Inferior parietal cortex (tissue), 1 donor: ENCODE data around the gene PAK6.

Experiments used
- DNase-seq: peaks from one replicate; pipeline ENCODE4 v3.0.0-alpha.2; 2016; ENCODE audit errors: extremely low spot score

Gene PAK6

DNA sequence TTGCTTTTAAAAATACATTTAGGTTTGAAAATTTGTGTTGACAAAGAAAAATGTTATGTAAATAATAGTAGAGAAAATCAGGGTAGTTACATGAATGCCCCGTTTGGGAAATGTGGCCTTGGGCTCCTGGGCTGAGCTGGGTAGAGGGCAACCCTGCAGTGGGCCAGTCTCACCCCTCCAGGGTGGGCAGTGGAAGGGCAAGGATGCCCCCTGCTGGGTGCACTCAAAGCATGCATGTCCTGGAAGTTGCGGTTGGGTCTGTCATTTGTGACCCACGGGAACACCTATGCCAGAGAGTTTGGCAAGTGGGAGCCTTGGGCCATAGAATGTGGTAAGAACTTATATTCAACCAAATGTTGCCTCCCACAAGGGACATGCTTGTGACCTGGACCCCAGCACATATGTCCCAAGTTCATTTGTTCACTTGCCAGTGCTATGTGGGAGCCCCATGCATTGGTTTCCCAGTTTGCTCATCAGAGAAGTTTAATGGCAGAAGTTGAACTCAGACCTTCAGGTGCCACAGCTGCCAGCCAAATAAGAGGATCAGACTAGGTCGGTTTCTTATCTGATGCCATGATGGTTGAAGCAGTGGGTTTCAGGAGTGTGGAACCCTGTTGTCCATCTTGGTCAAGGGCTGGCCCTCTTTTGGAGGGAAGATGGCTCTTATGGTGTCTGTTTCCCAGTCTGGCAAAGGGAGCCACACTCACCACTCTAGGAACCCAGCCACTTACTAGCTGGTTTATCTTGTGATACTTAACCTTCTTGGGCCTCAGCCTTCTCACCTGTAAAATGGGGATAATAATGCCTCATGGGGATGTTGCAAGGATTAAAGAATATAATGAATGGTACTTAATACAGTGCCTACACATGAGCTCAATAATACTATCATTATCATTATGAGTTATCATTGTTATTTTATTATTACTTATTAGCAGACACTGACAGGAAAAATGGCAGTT lies 71.4 kb downstream of the PAK6 start:
- DNase-seq: no peak

DNA sequence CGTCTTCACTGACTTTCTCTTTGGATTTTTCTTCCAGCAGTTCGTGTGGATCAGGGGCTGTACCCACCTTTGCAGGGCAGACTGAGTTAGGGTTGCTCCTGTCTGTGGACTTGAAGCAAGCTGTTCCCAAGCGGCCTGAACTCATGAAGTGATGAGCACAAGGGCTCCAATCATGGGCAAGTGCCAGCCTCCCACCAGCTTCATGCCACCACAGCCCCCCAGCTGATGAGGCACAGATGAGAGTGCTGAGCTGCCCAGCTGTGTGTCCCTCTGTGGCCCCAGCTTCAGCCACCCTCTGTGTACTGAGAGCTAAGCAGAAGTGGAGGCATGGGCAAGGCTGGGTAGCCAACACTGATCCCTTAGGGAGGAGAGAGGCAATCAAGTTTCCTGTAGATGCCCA lies 72.1 kb downstream of the PAK6 start:
- no peak for DNase-seq

DNA sequence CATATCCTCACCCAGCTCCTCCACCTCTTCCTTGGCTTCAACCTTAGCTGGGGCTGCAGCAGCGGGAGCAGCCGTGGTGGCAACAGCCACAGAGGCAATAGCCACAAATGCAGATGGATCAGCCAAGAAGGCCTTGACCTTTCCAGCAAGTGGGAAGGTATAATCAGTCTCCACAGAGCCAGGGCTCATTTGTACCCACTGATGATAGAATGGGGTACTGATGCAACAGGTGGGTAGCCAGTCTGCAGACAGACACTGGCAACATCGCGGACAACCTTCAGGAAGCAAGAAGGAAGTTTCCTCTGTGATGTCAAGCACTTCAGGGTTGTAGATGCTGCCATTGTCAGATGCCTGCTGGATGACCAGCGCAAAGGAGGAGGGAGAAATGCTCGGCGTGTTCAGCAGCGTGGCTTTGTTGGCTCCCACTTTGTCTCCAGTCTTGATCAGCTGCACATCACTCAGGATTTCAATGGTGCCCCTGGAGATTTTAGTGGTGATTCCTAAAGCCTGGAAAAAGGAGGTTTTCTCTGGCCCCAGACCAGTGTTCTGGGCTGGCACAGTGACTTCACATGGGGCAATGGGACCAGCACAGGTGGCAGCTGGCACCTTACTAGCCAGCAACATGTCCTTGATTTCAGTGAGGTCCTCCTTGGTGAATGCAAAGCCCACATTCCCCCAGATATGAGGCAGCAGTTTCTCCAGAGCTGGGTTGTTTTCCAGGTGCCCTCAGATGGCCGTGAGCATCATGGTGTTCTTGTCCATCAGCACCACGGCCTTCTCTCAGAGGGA lies 73.7 kb downstream of the PAK6 start:
- no peak for DNase-seq

DNA sequence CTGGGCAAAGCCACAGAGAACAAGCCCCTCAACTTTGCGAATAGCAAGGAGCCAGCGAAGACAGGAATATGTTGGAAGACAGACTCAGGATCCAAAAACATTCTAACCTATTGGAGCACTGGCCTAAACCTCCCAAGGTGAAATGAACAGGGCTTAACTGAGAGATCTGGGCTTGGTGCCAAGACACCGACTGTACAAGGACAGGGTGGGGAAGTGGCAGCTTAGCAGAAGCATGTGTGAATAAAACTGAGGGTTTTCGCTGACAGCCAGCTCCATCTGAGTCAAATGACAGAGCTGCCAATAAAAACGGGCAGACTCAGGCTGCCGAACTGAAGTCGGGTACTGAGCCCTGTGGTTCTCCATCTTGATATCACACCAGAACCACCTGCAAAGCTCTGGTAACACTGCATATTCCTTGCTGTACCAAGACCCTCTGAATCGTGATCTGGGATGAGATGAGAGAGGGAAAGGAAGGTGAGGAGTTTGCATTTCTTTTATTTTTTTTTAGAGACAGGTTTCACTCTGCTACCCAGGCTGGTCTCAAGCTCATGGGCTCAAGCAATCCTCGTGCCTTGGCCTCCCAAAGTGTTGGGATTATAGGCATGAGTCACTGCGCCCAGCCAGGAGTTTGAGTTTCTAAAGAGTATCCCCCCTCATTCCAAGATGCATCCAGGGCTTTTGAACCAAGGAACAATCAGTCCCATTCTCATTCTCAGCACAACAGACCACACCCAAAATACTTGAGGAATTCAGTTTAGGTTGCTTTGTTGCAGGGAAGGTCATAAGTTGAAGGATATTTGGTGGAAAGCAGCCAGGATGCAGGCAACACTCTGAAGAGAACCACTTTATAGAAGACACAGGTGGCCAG lies 74.9 kb downstream of the PAK6 start:
- no peak for DNase-seq

DNA sequence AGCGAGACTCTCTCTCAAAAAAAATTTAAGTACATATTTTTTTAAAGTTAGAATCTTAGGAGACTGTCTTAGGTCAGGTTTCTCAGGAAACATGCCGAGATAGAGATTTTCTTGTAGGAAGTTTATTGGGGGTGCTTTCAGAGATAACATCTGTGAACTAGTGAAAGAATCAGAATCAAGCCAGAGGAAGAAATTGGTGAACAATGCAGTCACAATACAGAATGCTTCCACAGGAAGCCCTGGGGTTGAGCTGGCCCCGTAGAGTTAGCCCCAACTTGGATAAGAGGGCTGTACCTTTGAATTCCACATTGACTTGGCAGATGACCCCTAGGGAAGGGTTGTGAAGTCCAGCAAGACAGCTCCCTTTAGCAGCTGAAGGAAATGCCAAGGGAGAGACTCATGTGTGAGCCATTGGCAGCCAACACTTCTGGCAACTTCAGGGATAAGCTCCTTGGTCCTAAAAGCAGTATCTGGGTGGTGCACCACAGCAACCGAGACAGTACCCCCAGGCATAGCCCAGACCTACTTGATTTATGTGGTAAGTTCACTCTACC lies 75.9 kb downstream of the PAK6 start:
- no peak for DNase-seq

DNA sequence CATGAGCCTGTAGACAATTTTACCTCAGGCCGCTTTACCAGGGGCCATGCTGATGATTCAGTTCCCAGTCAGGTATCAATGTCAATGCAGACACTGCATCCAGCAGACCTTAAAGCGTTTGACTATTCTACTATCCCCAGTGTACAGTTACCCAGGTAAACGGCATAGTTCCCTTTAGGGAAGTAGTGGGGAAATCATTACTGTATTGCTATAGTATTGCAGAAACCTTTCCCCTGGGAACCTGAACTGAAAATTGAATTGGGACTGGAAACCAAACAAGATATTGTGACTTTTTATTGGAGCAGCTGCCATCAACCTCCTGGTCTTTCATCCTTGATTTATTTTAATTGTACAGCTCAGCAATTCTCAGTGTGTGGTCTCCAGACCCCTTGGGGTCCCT lies 78.1 kb downstream of the PAK6 start:
- no peak for DNase-seq

DNA sequence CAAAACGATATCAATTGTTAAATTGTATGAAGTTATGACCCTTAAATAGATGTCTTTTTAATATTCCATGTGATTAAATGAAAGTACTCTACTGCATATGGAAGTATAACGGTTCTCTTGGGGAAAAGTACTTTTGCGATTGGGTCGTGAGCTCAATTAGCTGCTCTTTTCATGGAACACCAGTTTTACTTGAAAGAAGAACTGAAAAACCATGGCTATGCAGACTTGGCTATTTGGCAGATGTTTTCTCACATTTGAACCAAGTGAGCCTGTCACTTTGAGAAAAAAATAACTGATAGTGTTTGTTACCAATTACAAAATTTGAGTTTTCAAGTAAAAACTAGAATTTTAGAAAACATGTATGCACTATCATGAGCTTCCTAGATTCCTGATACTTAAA lies 78.7 kb downstream of the PAK6 start:
- DNase-seq: no peak

DNA sequence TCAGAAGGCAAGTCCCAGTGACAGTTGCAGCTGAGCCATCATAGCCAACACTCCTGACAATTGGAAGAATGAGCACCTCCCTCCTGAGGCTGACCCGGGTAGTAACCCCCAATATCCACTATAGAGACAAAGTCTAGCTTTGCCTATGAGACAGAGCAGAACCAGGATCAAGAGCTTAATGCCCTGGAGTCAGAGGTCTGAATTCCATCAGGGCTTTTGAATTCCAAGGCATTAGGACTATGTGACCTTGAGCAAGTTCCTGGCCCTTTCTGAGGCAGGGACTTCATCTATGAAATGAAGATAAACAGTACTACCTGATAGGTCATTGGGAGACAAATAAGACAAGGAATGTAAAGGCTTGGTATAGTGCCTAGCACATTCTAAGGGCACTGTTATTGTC lies 81.5 kb downstream of the PAK6 start:
- DNase-seq: no peak

DNA sequence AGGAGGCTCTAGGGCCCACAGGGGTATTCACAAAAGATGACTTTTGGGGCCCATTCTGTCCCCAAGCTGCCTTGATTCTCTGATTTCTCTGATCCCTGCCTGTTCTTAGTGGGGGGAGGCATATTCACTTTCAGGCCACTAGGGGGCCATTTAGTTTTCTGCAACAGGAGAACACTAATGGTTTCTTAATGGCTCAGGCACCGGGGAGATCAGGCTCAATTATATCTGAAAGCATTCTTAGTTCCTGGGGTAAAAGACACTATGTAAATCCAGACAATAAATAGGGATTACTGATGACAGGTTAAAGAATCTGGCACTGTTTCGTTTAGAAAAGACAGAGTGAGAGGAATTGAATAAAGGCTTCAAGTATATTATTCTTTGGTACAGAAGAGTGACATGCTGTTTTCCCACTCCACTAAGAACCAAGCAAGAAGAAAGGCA lies 82.1 kb downstream of the PAK6 start:
- DNase-seq: peak; percentile 86

DNA sequence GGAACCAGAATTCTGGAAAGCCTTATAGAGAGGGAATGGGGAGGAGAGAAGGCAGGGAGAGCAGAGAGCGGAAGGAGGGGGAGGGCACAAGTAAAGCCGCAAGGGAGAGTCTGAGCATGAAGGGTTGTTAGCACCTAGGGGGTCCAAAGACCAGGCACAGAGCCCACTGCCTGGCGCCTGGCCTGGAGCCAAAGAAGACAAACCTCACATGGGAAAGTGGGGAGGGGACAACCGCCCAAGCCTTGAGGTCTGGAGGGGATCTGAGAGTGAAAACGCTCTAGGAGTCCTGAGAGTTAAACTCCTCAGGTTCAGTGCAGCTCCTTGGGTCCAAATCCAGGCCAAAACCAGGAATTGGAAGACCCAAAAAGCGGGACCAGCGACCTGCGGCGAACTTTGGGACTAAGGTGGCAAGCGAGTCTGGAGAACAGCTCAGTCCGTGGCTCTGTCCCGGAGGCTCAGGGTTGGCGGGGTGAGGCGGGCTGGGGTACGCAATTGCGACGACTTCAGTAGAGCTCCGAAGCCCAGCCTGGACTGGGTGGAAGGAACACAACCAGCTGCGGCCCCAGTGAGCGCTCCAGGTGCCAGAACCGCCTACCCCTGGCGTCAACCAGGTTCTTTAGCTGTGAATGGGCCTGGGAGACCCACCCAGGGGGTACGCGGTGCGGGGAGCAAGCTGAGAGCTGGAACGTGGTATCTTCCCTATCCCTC lies 83.8 kb downstream of the PAK6 start:
- DNase-seq: no peak

DNA sequence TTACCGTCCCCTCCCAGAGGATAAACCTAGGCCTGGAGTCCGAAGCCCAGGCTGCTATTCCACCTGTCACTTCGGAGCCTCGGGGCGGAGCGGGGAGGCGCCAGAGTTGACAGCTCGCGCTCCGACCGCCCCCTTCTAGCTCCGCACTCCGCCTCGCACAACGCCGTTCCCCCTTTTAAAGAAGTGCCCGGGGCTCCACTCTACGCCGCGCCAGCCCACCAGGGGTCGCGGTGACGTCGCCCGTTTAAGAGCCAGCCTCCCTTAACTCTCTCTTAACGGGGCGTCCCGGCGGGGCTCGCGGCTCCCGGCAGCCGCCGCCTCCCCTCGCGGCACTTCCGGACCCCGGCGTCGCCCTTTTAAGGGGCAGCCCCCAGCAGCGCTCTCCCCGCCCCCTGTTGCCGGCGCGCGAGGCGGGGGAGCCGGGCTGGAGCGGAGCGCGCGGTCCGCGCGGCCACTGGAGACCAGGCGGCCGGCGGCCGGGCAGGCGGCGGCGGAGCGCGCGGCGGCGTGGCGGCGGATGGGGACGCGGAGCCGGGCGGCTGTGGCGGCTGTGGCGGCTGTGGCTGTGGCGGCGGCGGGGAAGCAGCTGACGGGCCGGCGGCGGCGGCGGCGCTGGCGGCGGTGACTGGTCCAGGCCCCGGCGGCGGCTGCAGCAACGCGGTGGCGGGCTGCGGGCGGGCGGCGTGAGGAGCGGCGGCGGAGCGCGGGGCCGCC lies 84.5 kb downstream of the PAK6 start, which contains the start of gene INAFM2:
Gene INAFM2, plus strand, starts transcription at position 454 of the 714 bp plus-strand sequence. CDS start 364 bp downstream, outside the sequence.
- DNase-seq: peak; percentile 82

DNA sequence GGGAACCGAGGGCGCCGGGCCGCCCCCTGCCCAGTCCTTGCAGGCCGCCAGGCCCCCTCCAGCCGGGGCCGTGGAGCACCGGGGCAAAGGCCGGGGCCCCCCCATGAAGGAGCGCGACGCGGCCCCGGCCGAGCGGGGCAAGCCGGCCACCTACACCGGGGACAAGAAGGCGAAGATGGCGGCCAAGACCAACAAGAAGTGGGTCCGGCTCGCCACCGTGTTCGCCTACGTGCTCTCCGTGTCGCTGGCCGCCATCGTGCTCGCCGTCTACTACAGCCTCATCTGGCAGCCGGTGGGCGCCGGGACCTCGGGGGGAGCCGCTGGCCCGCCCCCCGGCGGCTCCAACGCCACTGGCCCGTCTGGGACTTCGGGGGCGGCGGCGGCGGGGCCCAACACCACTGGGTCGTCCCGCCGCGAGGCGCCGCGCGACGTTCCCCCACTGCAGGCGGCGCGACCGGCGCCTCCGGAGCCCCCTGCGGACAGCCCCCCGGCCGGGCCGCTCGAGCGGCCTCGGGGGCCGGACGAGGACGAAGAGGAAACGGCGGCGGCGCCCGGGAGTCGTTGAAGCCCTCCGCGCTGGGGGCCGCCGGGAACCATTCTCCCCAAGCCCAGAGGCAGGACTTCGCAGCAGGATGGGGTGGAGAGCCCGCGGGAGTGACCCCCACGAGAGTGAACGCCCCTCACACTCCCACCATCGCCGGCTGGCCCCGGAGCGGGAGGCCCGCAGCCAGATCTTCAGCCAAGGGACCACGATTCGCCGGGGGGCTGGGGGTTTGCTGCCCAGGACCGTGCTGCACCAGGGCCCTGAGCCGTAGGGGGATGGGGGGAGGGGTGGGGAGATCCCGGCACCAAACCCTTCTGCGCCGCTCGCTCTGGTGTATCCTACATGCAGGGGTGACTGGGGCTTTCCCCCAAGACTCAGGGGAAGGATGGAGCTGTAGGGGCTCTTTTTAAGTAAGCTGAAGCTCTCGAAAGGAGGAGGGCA lies 85.4 kb downstream of the PAK6 start:
- DNase-seq: no peak

DNA sequence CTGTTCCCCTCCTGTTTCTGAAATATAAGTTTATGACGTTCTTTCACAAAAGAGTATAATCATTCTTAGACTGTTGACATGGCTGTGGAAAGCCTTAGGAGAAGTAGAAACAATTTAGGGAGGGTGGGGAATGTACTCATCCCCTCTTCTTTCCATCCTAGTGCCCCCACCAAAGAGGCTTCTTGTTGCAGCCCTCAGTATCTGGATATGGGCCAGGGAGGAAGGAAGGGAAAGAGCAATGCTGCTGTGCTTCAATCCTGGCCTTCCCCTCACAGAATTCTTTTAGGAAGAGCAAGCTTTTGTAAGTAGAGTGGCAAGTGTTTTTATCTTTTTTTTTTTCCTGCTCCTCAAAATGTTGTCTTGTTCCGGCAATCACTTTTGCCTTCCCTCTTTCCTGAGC lies 86.3 kb downstream of the PAK6 start:
- no peak for DNase-seq

DNA sequence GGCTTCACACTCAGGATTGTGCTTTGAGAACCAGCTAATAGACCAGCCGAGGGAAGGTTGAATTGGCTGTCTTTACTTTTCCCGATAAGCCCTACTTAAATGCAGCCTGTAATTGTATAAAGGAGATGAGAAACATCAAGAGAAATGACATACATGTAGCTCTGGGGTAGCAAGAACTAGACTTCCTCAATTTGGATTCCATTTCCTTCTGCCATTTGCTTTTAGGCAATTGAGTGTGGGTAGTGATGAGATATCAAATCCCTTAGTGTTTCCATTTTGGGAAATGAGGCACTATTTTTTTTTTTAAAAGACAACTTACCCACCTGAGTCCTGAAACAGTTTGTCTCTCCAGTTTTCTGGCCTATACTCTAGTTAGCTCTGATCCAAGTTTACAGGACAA lies 86.8 kb downstream of the PAK6 start:
- DNase-seq: no peak
